Epithelial cell of proximal tubule (primary cell): Measurements from ENCODE around the gene NUP37. TPM values are rescaled to one million over a fixed set of nuclear protein-coding genes. Genes with fewer than 3 reads are reported as not detected.

Source experiments
- DNase-seq: peaks from one replicate; pipeline ENCODE4 v3.0.0-alpha.2; 2011; ENCODE audit warnings: low read depth
- H3K4me3 ChIP-seq: 2 replicates; pipeline ENCODE4 v1.5.1; 2011; ENCODE audit warnings: low read depth, mild to moderate bottlenecking, low read length
- CTCF ChIP-seq: conservative IDR thresholded peaks from 2 replicates; pipeline ENCODE4 v1.5.1; 2012; ENCODE audit warnings: low read depth, mild to moderate bottlenecking, low read length
- total RNA-seq: library from RNA; depleted of rRNA; stranded (reverse); fragments of >200 nt; gene quantifications from 2 replicates; pipeline ENCODE4 v1.2.3, GENCODE V29; 2015

The NUP37 gene
- total RNA-seq, 1 donor from 2014 or later: 61.9 TPM

GRCh38 chr12:102067574-102068258 lies 52.2 kb downstream of the NUP37 start:
- no peak for DNase-seq
- no peak overlapping the region for H3K4me3 ChIP-seq
- no peak for TF ChIP-seq CTCF

- no peak for DNase-seq
- TF ChIP-seq CTCF: no peak
- H3K4me3 ChIP-seq: no peak overlapping the region
Measured at GRCh38 chr12:102064476-102064875, 55.4 kb downstream of the NUP37 start.

- no peak overlapping the region for H3K4me3 ChIP-seq
- no peak for DNase-seq
- TF ChIP-seq CTCF: no peak
Measured at GRCh38 chr12:102063069-102063468, 56.8 kb downstream of the NUP37 start.

- H3K4me3 ChIP-seq: peak overlapping the region; percentile 96
- TF ChIP-seq CTCF: no peak
- DNase-seq: no peak
Measured at GRCh38 chr12:102062419-102062806, 57.5 kb downstream of the NUP37 start.

- TF ChIP-seq CTCF: no peak
- peak; percentile 39 for DNase-seq
- peak within 1 kb of the TSS; percentile 96 for H3K4me3 ChIP-seq
Measured at GRCh38 chr12:102061560-102062418, 58.1 kb downstream of the NUP37 start, which contains the start of gene WASHC3. Gene WASHC3, minus strand, starts transcription at chr12:102061991. Its CDS starts 29 bp downstream, at chr12:102061962.

GRCh38 chr12:102061096-102061559 lies 58.8 kb downstream of the NUP37 start:
- DNase-seq: no peak
- TF ChIP-seq CTCF: no peak

More at GRCh38 chr12:102061096-102061559, 58.8 kb downstream of the NUP37 start:
- peak overlapping the region; percentile 96 for H3K4me3 ChIP-seq
